WTC11 (cell line): ENCODE measurements around the gene TEAD1. TPM values are rescaled to one million over a fixed set of nuclear protein-coding genes. Genes with fewer than 3 reads are reported as not detected.

Experiments
- ATAC-seq: fragments of 200-7000 bp; cut with Tn5 transposase; 2 replicates; pipeline ENCODE4 v1.10.0; 2021; ENCODE audit warnings: mild to moderate bottlenecking, moderate library complexity
- CTCF ChIA-PET: fragments of 300-600 bp; sonication (Branson Sonifier 250); formaldehyde crosslinking; loops from one replicate; lab custom pipeline; 2021; ENCODE audit warnings: antibody characterized with exemption; lab: Charles Lee
- POLR2A ChIA-PET: fragments of 350-600 bp; sonication (Branson Sonifier 250); formaldehyde crosslinking; loops from one replicate; lab custom pipeline; 2021; ENCODE audit warnings: antibody characterized with exemption; lab: Charles Lee
- DNase-seq: peaks from one replicate; pipeline ENCODE4 v3.0.0; 2021; ENCODE audit warnings: low spot score
- H3K27ac Mint-ChIP-seq: 2 replicates; pipeline ENCODE4 v1.8.0; 2021; ENCODE audit warnings: mixed read lengths
- H3K27me3 Mint-ChIP-seq: 2 replicates; pipeline ENCODE4 v1.8.0; 2021; ENCODE audit warnings: low read depth, mild to moderate bottlenecking, moderate library complexity, mixed read lengths
- H3K36me3 Mint-ChIP-seq: 2 replicates; pipeline ENCODE4 v1.8.0; 2021; ENCODE audit warnings: mixed read lengths
- H3K4me1 Mint-ChIP-seq: 2 replicates; pipeline ENCODE4 v1.8.0; 2022; ENCODE audit warnings: mixed read lengths
- H3K4me3 Mint-ChIP-seq: 2 replicates; pipeline ENCODE4 v1.8.0; 2021; ENCODE audit warnings: mild to moderate bottlenecking, moderate library complexity, mixed read lengths
- H3K9me3 Mint-ChIP-seq: 2 replicates; pipeline ENCODE4 v1.8.0; 2021; ENCODE audit warnings: mixed read lengths
- CREB1 ChIP-seq: sonication (generic); formaldehyde crosslinking; IDR thresholded peaks from 2 replicates; pipeline ENCODE4 v1.8.0; 2023; ENCODE audit warnings: mild to moderate bottlenecking, missing genetic modification reagents
- ELF4 ChIP-seq: sonication (generic); formaldehyde crosslinking; IDR thresholded peaks from 2 replicates; pipeline ENCODE4 v1.8.1; 2022; ENCODE audit warnings: low read depth, mild to moderate bottlenecking, moderate library complexity, missing genetic modification reagents
- FOXJ3 ChIP-seq: sonication (generic); formaldehyde crosslinking; IDR thresholded peaks from 2 replicates; pipeline ENCODE4 v1.9.0; 2021; ENCODE audit warnings: missing genetic modification reagents, mild to moderate bottlenecking, borderline replicate concordance
- GABPB1 ChIP-seq: sonication (generic); formaldehyde crosslinking; IDR thresholded peaks from 2 replicates; pipeline ENCODE4 v1.8.1; 2023; ENCODE audit warnings: mild to moderate bottlenecking, missing genetic modification reagents
- GTF2I ChIP-seq: fragments of 250-450 bp; sonication (Bioruptor Pico); conservative IDR thresholded peaks from 2 replicates; pipeline ENCODE4 v1.4.0; 2021; ENCODE audit warnings: mild to moderate bottlenecking
- JAZF1 ChIP-seq: fragments of 250-450 bp; sonication (Bioruptor Pico); IDR thresholded peaks from 2 replicates; pipeline ENCODE4 v1.9.0; 2021; ENCODE audit warnings: moderate library complexity, mild to moderate bottlenecking, inconsistent platforms
- NFYB ChIP-seq: sonication (generic); formaldehyde crosslinking; conservative IDR thresholded peaks from 2 replicates; pipeline ENCODE4 v1.8.0; 2022; ENCODE audit warnings: low read depth, missing genetic modification reagents
- NR1H2 ChIP-seq: sonication (generic); formaldehyde crosslinking; IDR thresholded peaks from 2 replicates; pipeline ENCODE4 v1.9.0; 2021; ENCODE audit warnings: mild to moderate bottlenecking, moderate library complexity, missing genetic modification reagents
- PRRX2 ChIP-seq: fragments of 250-450 bp; sonication (Bioruptor Pico); IDR thresholded peaks from 2 replicates; pipeline ENCODE4 v1.8.0; 2021; ENCODE audit warnings: mild to moderate bottlenecking
- RELA ChIP-seq: sonication (generic); formaldehyde crosslinking; IDR thresholded peaks from 2 replicates; pipeline ENCODE4 v1.8.1; 2022; ENCODE audit warnings: missing genetic modification reagents, mild to moderate bottlenecking, borderline replicate concordance
- TCF7 ChIP-seq: sonication (generic); formaldehyde crosslinking; IDR thresholded peaks from 2 replicates; pipeline ENCODE4 v1.8.0; 2022; ENCODE audit warnings: mild to moderate bottlenecking, low read depth, missing genetic modification reagents, moderate library complexity
- ZNF138 ChIP-seq: sonication (generic); formaldehyde crosslinking; conservative IDR thresholded peaks from 2 replicates; pipeline ENCODE4 v1.8.1; 2022; ENCODE audit warnings: mild to moderate bottlenecking, moderate library complexity, missing genetic modification reagents
- ZNF219 ChIP-seq: sonication (generic); formaldehyde crosslinking; IDR thresholded peaks from 2 replicates; pipeline ENCODE4 v1.8.0; 2023; ENCODE audit warnings: missing genetic modification reagents, mild to moderate bottlenecking, borderline replicate concordance
- ZNF232 ChIP-seq: sonication (generic); formaldehyde crosslinking; IDR thresholded peaks from 2 replicates; pipeline ENCODE4 v1.8.0; 2022; ENCODE audit warnings: mild to moderate bottlenecking, missing genetic modification reagents
- total RNA-seq: library from RNA; stranded (reverse); gene quantifications from 3 replicates; pipeline ENCODE4 v1.2.3, GENCODE V29; 2021
- TF ChIP-seq, protein P1 (sequence below): sonication (generic); formaldehyde crosslinking; IDR thresholded peaks from 2 replicates; pipeline ENCODE4 v1.8.0; 2023; ENCODE audit warnings: mild to moderate bottlenecking, missing genetic modification reagents
- TF ChIP-seq, protein P2 (sequence below): sonication (generic); formaldehyde crosslinking; IDR thresholded peaks from 2 replicates; pipeline ENCODE4 v1.8.1; 2022; ENCODE audit warnings: mild to moderate bottlenecking, moderate library complexity, missing genetic modification reagents
- TF ChIP-seq, protein P3 (sequence below): sonication (generic); formaldehyde crosslinking; IDR thresholded peaks from 2 replicates; pipeline ENCODE4 v1.8.1; 2023; ENCODE audit warnings: mild to moderate bottlenecking, missing genetic modification reagents
- TF ChIP-seq, protein P4 (sequence below): sonication (generic); formaldehyde crosslinking; IDR thresholded peaks from 2 replicates; pipeline ENCODE4 v1.8.0; 2023; ENCODE audit warnings: missing genetic modification reagents
- TF ChIP-seq, protein P5 (sequence below): sonication (generic); formaldehyde crosslinking; IDR thresholded peaks from 2 replicates; pipeline ENCODE4 v1.8.1; 2023; ENCODE audit warnings: mild to moderate bottlenecking, missing genetic modification reagents, borderline replicate concordance
- TF ChIP-seq, protein P6 (sequence below): fragments of 250-450 bp; sonication (Bioruptor Pico); IDR thresholded peaks from 2 replicates; pipeline ENCODE4 v1.9.0; 2021; ENCODE audit warnings: mild to moderate bottlenecking
- TF ChIP-seq, protein P7 (sequence below): sonication (generic); formaldehyde crosslinking; IDR thresholded peaks from 2 replicates; pipeline ENCODE4 v1.8.0; 2022; ENCODE audit warnings: mild to moderate bottlenecking, missing genetic modification reagents

Gene TEAD1
- total RNA-seq, 1 experiment from 2014 or later = 79.9 TPM

DNA sequence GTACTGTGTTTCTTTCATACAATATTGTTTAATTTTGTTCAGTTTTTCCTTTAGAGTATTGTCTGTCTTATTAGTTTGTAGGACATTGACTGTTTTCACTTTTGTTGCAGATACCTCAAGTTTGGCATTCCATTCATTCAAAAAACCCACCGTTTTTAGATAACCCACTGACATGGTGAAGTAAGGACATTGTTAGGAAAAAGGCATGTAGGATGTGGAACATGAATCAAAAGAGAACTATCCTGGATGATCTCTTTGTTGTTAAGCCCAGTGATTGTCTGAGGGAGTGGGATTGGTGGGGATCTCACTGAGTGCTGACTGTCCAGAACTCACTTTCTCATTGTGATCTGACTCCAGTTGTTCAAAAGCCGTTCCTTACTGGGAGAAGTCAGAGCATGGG is 119.3 kb downstream of the TEAD1 start:
- H3K4me1 Mint-ChIP-seq = peaks cover 68% of the 10 kb centered on the region
- peaks cover 8% of the 10 kb centered on the region for H3K36me3 Mint-ChIP-seq
- no peaks in the 10 kb centered on the region for H3K9me3 Mint-ChIP-seq
- DNase-seq (no peak), ATAC-seq (no peak)
- TF ChIP-seq, protein P1, sequence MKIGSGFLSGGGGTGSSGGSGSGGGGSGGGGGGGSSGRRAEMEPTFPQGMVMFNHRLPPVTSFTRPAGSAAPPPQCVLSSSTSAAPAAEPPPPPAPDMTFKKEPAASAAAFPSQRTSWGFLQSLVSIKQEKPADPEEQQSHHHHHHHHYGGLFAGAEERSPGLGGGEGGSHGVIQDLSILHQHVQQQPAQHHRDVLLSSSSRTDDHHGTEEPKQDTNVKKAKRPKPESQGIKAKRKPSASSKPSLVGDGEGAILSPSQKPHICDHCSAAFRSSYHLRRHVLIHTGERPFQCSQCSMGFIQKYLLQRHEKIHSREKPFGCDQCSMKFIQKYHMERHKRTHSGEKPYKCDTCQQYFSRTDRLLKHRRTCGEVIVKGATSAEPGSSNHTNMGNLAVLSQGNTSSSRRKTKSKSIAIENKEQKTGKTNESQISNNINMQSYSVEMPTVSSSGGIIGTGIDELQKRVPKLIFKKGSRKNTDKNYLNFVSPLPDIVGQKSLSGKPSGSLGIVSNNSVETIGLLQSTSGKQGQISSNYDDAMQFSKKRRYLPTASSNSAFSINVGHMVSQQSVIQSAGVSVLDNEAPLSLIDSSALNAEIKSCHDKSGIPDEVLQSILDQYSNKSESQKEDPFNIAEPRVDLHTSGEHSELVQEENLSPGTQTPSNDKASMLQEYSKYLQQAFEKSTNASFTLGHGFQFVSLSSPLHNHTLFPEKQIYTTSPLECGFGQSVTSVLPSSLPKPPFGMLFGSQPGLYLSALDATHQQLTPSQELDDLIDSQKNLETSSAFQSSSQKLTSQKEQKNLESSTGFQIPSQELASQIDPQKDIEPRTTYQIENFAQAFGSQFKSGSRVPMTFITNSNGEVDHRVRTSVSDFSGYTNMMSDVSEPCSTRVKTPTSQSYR = no peak
- no peak for TF ChIP-seq ZNF138 (CRISPR knock-in tag)
- TF ChIP-seq CREB1 (CRISPR knock-in tag) = no peak
- TF ChIP-seq GTF2I (CRISPR knock-in tag) = no peak
- TF ChIP-seq RELA = no peak
- TF ChIP-seq ZNF219 = no peak
- TF ChIP-seq, protein P2, sequence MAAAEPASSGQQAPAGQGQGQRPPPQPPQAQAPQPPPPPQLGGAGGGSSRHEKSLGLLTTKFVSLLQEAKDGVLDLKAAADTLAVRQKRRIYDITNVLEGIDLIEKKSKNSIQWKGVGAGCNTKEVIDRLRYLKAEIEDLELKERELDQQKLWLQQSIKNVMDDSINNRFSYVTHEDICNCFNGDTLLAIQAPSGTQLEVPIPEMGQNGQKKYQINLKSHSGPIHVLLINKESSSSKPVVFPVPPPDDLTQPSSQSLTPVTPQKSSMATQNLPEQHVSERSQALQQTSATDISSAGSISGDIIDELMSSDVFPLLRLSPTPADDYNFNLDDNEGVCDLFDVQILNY = no peak
- no peak for TF ChIP-seq JAZF1 (CRISPR knock-in tag)
- TF ChIP-seq NFYB (CRISPR knock-in tag) = no peak
- no peak for TF ChIP-seq NR1H2 (CRISPR knock-in tag)
- no peak for TF ChIP-seq TCF7 (CRISPR knock-in tag)
- TF ChIP-seq, protein P3, sequence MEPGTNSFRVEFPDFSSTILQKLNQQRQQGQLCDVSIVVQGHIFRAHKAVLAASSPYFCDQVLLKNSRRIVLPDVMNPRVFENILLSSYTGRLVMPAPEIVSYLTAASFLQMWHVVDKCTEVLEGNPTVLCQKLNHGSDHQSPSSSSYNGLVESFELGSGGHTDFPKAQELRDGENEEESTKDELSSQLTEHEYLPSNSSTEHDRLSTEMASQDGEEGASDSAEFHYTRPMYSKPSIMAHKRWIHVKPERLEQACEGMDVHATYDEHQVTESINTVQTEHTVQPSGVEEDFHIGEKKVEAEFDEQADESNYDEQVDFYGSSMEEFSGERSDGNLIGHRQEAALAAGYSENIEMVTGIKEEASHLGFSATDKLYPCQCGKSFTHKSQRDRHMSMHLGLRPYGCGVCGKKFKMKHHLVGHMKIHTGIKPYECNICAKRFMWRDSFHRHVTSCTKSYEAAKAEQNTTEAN (CRISPR knock-in tag) = no peak
- POLR2A ChIA-PET = interaction anchor here (0.6 kb wide), 2 partner anchors 120 to 184 kb away, joined by 3 read pairs; no protein-coding TSS in a partner anchor
- peak overlapping the region; percentile 21; the same call in 1 of the 2 replicates for H3K27ac Mint-ChIP-seq
- no peak overlapping the region for H3K4me3 Mint-ChIP-seq
- no peaks in the 10 kb centered on the region for H3K27me3 Mint-ChIP-seq
- CTCF ChIA-PET = no interaction called here

DNA sequence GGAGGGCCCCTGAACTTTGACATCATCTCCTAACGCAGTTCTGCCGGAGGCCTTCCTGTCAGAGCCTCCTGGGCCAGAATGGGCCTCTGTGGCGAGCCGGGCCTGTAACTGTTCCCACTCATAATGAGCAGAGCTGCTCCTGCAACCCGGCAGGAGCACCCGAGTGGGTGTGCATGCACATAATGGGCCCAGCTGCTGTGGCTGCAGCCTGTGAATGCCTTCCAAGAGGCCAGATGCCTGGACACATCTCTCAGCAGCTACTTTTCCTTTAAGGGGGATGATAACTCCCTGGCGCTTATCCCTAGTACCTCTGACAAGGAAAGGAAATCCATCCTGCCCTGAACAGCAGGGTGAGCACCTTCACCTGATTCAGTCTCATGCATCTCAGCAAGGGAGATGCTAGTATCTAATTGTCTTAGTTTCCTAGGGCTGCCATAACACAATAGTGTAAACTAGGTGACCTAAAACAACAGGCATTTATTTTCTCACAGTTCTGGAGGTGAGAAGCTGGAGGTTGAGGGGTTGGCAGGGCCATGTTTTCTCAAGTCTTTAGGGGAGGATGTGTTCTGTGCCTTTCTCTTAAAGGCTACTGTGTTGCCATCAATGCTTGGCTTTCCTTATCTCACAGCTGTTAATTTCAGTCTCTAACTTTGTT is 120.5 kb downstream of the TEAD1 start:
- Mint-ChIP-seq H3K4me1 (peaks cover 69% of the 10 kb centered on the region), H3K4me3 (no peak overlapping the region), H3K27ac (no peak overlapping the region), H3K27me3 (no peaks in the 10 kb centered on the region), H3K9me3 (no peaks in the 10 kb centered on the region), H3K36me3 (peaks cover 8% of the 10 kb centered on the region)
- ChIA-PET CTCF (no interaction called here), POLR2A (no interaction called here)
- no peak for ATAC-seq
- DNase-seq = no peak
- no peak for TF ChIP-seq GABPB1 (CRISPR knock-in tag)
- TF ChIP-seq FOXJ3 (CRISPR knock-in tag) = no peak
- TF ChIP-seq, protein P4, sequence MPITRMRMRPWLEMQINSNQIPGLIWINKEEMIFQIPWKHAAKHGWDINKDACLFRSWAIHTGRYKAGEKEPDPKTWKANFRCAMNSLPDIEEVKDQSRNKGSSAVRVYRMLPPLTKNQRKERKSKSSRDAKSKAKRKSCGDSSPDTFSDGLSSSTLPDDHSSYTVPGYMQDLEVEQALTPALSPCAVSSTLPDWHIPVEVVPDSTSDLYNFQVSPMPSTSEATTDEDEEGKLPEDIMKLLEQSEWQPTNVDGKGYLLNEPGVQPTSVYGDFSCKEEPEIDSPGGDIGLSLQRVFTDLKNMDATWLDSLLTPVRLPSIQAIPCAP (CRISPR knock-in tag) = no peak
- no peak for TF ChIP-seq ELF4 (CRISPR knock-in tag)
- TF ChIP-seq, protein P5, sequence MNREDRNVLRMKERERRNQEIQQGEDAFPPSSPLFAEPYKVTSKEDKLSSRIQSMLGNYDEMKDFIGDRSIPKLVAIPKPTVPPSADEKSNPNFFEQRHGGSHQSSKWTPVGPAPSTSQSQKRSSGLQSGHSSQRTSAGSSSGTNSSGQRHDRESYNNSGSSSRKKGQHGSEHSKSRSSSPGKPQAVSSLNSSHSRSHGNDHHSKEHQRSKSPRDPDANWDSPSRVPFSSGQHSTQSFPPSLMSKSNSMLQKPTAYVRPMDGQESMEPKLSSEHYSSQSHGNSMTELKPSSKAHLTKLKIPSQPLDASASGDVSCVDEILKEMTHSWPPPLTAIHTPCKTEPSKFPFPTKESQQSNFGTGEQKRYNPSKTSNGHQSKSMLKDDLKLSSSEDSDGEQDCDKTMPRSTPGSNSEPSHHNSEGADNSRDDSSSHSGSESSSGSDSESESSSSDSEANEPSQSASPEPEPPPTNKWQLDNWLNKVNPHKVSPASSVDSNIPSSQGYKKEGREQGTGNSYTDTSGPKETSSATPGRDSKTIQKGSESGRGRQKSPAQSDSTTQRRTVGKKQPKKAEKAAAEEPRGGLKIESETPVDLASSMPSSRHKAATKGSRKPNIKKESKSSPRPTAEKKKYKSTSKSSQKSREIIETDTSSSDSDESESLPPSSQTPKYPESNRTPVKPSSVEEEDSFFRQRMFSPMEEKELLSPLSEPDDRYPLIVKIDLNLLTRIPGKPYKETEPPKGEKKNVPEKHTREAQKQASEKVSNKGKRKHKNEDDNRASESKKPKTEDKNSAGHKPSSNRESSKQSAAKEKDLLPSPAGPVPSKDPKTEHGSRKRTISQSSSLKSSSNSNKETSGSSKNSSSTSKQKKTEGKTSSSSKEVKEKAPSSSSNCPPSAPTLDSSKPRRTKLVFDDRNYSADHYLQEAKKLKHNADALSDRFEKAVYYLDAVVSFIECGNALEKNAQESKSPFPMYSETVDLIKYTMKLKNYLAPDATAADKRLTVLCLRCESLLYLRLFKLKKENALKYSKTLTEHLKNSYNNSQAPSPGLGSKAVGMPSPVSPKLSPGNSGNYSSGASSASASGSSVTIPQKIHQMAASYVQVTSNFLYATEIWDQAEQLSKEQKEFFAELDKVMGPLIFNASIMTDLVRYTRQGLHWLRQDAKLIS (CRISPR knock-in tag) = no peak
- TF ChIP-seq, protein P6, sequence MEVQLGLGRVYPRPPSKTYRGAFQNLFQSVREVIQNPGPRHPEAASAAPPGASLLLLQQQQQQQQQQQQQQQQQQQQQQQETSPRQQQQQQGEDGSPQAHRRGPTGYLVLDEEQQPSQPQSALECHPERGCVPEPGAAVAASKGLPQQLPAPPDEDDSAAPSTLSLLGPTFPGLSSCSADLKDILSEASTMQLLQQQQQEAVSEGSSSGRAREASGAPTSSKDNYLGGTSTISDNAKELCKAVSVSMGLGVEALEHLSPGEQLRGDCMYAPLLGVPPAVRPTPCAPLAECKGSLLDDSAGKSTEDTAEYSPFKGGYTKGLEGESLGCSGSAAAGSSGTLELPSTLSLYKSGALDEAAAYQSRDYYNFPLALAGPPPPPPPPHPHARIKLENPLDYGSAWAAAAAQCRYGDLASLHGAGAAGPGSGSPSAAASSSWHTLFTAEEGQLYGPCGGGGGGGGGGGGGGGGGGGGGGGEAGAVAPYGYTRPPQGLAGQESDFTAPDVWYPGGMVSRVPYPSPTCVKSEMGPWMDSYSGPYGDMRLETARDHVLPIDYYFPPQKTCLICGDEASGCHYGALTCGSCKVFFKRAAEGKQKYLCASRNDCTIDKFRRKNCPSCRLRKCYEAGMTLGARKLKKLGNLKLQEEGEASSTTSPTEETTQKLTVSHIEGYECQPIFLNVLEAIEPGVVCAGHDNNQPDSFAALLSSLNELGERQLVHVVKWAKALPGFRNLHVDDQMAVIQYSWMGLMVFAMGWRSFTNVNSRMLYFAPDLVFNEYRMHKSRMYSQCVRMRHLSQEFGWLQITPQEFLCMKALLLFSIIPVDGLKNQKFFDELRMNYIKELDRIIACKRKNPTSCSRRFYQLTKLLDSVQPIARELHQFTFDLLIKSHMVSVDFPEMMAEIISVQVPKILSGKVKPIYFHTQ (CRISPR knock-in tag) = no peak
- TF ChIP-seq ZNF232 (CRISPR knock-in tag) = no peak
- TF ChIP-seq PRRX2 (CRISPR knock-in tag) = no peak
- TF ChIP-seq, protein P7, sequence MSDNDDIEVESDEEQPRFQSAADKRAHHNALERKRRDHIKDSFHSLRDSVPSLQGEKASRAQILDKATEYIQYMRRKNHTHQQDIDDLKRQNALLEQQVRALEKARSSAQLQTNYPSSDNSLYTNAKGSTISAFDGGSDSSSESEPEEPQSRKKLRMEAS = no peak
